ENCODE data around the gene SPDYE3. TPM values are rescaled to one million over a fixed set of nuclear protein-coding genes. Genes with fewer than 3 reads are reported as not detected.

The SPDYE3 gene
- total RNA-seq, 2 donors from 2014 or later = not detected

DNA sequence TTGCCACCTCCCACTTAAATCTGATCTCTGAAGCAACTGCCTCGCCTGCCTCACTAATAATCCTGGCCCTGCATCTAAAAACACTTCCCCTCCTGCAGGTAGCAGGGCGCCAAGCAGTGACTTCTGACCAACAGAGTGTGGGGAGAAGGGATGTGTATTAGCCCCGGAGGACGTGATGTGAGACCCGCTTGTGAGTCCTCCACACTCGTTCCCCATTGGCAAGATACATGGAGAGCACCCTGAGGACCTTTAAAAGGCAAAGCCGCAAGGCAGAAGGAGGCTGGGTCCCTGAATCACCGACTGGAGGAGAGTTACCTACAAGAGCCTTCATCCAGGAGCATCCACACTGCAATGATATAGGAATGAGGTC lies 59.7 kb downstream of the SPDYE3 start:
- Mint-ChIP-seq H3K27ac (no peak overlapping the region), H3K9me3 (no peaks in the 10 kb centered on the region), H3K4me1 (peaks cover 24% of the 10 kb centered on the region), H3K36me3 (ENCODE audit: low read depth) (peaks cover 44% of the 10 kb centered on the region), H3K27me3 (no peaks in the 10 kb centered on the region), H3K4me3 (peak overlapping the region; percentile 0)
- ATAC-seq (replicated peaks) = no peak

DNA sequence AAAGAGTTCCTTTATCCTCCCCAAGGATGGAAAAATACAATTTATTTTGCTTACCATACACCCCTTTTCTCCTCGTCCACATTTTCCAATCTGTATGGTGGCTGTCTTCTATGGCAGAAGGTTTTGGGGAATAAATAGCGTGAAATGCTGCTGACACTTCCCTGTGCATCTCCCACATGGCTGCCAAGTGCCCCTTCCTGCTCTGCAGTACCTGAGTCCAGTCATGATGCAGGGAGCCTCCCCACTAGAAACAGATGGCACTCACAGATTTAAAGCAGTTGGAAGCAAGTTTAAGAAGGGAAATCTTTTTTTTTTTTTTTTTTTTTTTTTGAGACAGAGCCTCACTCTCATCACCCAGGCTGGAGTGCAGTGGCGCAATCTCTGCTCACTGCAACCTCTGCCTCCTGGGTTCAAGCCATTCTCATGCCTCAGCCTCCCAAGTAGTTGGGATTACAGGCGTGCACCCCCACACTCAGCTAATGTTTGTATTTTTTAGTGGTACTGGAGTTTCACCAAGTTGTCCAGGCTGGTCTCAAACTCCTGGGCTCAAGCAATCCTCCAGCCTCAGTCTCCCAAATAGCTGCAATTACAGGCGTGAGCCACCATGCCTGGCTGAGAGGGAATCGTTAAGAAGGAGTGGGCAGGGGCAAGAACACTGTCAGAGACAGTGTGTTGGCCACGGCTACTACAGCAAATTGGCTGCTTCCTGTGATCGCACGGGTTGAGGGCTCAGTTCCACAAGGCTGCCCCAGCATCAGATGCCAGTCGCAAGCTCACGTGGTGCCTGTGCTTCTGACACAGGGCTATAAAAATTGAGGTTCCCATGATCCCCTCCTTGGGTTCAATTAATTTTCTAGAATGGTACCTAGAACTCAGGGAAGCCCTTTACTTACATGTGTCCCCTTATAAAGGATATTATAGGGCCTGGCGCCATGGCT lies 60.4 kb downstream of the SPDYE3 start:
- H3K9me3 Mint-ChIP-seq = no peaks in the 10 kb centered on the region
- peak overlapping the region; percentile 0 for H3K4me3 Mint-ChIP-seq
- H3K27me3 Mint-ChIP-seq = no peaks in the 10 kb centered on the region
- ATAC-seq (replicated peaks) = no peak
- H3K36me3 Mint-ChIP-seq (ENCODE audit: low read depth) = peaks cover 37% of the 10 kb centered on the region
- peaks cover 24% of the 10 kb centered on the region for H3K4me1 Mint-ChIP-seq
- H3K27ac Mint-ChIP-seq = no peak overlapping the region

DNA sequence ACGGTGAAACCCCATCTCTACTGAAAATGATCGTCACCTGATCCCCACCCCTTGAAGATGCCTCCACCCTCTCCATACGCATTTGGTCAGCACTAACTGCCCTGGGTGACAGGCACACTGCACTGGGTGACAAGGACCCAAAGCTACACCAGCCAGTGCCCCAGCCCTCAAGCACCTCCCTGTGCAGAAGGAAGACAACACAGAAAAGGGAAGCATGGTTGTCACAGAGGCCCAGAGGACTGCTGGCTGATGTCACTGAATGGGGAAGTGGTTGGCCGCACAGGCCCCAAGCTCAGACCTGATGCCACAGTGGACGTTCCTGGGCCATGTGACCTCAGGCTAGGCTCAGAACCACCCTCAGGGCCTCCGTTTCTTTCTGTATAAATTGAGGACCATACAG lies 61.6 kb downstream of the SPDYE3 start:
- no peak for ATAC-seq (replicated peaks)
- Mint-ChIP-seq H3K4me3 (no peak overlapping the region), H3K27ac (no peak overlapping the region), H3K36me3 (ENCODE audit: low read depth) (peaks cover 25% of the 10 kb centered on the region), H3K9me3 (no peaks in the 10 kb centered on the region), H3K27me3 (no peaks in the 10 kb centered on the region), H3K4me1 (peaks cover 22% of the 10 kb centered on the region)

DNA sequence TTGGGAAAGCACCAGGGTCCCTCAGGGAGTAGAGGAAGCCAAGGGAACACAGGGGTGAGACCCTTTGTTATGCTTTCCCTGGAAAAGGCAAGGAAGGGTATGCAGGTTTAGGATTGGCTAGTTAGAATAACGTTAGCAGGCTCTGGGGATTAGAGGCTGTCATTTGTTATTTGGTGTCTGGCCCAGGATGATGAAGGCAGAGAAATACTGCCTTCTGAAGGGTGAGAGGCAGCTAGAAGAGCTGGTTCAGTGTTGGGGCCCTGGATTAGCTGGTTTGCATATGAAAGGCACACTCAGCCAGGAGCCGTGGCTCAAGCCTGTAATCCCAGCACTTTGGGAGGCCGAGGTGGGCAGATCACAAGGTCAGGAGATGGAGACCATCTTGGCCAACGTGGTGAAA lies 62.8 kb downstream of the SPDYE3 start:
- Mint-ChIP-seq H3K4me1 (peaks cover 14% of the 10 kb centered on the region), H3K36me3 (ENCODE audit: low read depth) (peaks cover 19% of the 10 kb centered on the region), H3K4me3 (no peak overlapping the region), H3K27ac (no peak overlapping the region), H3K9me3 (no peaks in the 10 kb centered on the region), H3K27me3 (no peaks in the 10 kb centered on the region)
- ATAC-seq (replicated peaks) = no peak

DNA sequence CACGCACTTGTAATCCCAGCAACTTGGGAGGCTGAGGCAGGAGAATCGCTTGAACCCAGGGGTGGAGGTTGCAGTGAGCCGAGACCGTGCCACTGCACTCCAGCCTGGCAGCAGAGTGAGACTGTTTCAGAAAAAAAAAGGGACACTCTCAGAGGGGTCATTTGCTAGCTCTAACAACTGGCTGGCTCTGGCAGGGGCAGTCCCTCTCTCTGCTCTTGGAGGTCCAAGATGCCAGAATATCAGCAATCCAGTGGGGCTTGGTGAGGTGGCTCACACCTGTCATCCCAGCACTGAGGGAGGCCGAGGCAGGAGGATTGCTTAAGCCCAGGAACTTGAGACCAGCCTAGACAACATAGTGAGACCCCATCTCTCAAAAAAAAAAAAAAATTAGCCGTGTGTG lies 63.2 kb downstream of the SPDYE3 start:
- Mint-ChIP-seq H3K9me3 (no peaks in the 10 kb centered on the region), H3K4me1 (peaks cover 11% of the 10 kb centered on the region), H3K27me3 (no peaks in the 10 kb centered on the region), H3K4me3 (no peak overlapping the region), H3K27ac (no peak overlapping the region), H3K36me3 (ENCODE audit: low read depth) (peaks cover 19% of the 10 kb centered on the region)
- no peak for ATAC-seq (replicated peaks)

DNA sequence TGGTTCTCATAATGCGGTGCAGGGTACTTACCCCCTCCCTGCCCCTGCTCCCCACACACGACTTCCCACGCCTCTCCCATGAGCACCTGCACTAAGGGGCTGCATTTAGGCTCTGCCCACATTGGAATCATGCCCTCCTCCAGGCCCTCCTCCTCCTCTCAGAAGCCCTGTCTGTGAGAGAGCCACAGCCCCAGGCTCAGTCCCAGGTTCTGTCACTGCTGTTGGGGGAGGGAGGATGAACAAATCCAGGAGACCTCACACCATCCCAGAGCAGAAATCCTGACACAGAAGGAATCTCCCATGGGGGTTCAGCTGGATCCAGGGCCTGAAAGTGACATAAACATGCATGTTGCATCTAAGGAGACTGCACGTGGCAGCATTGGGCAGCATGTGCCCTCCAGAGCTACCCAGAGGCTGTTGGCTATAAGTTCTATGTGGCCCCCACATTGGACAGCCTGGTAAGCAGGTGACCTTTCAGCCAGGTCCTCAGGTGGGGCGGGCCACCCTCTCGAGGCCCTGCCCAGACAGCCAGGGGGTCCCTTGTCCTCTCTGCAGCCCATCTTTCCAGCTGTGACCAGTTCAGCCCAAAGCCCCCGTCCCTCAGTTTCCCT lies 64.2 kb downstream of the SPDYE3 start:
- Mint-ChIP-seq H3K27me3 (no peaks in the 10 kb centered on the region), H3K4me1 (peaks cover 3% of the 10 kb centered on the region), H3K36me3 (ENCODE audit: low read depth) (peaks cover 10% of the 10 kb centered on the region), H3K27ac (no peak overlapping the region), H3K4me3 (no peak overlapping the region), H3K9me3 (no peaks in the 10 kb centered on the region)
- no peak for ATAC-seq (replicated peaks)

Other genes starting within 250 kb of the SPDYE3 start
- 10 to 100 TPM; 16.9 to 17.1 TPM for gene ZNF3, start 226.0 kb upstream of the SPDYE3 start, total RNA-seq
- 100 to 1,000 TPM in 1 of 2 donors, 10 to 100 TPM in 1; 79.1 to 108 TPM for gene COPS6, start 218.7 kb upstream of the SPDYE3 start, total RNA-seq
- 100 to 1,000 TPM; 205 to 388 TPM for gene MCM7, start 206.3 kb upstream of the SPDYE3 start, total RNA-seq
- gene AP4M1, start 206.1 kb upstream of the SPDYE3 start, total RNA-seq = 10 to 100 TPM in 1 of 2 donors, 1 to 10 TPM in 1; 8.2 to 12.7 TPM
- 10 to 100 TPM; 29.6 to 55.0 TPM for gene TAF6, start 188.3 kb upstream of the SPDYE3 start, total RNA-seq
- 10 to 100 TPM; 15.0 to 21.6 TPM for gene CNPY4, start 188.1 kb upstream of the SPDYE3 start, total RNA-seq
- gene MBLAC1, start 180.7 kb upstream of the SPDYE3 start, total RNA-seq = 1 to 10 TPM; 3.8 to 4.2 TPM
- gene LAMTOR4, start 158.8 kb upstream of the SPDYE3 start, total RNA-seq = 100 to 1,000 TPM; 129 to 132 TPM
- 10 to 100 TPM; 15.4 to 22.1 TPM for gene TRAPPC14, start 149.0 kb upstream of the SPDYE3 start, total RNA-seq
- gene GAL3ST4, start 139.1 kb upstream of the SPDYE3 start, total RNA-seq = 1 to 10 TPM; 1.1 to 3.9 TPM
- 1 to 10 TPM; 2.8 to 4.9 TPM for gene GPC2, start 130.3 kb upstream of the SPDYE3 start, total RNA-seq
- gene STAG3, start 129.8 kb upstream of the SPDYE3 start, total RNA-seq = 10 to 100 TPM in 1 of 2 donors, 1 to 10 TPM in 1; 7.8 to 22.1 TPM
- 10 to 100 TPM; 16.1 to 28.5 TPM for gene PVRIG, start 87.8 kb upstream of the SPDYE3 start, total RNA-seq
- 10 to 100 TPM; 36.5 to 63.4 TPM for gene PILRB, start 50.4 kb downstream of the SPDYE3 start, total RNA-seq
- 1 to 10 TPM; 2.7 to 7.0 TPM for gene PILRA, start 65.8 kb downstream of the SPDYE3 start, total RNA-seq
- 1 to 10 TPM; 3.1 to 3.8 TPM for gene ZCWPW1, start 121.0 kb downstream of the SPDYE3 start, total RNA-seq
- 10 to 100 TPM; 59.5 to 65.2 TPM for gene MEPCE, start 122.1 kb downstream of the SPDYE3 start, total RNA-seq
- gene PPP1R35, start 128.8 kb downstream of the SPDYE3 start, total RNA-seq = 10 to 100 TPM; 51.2 to 63.6 TPM
- gene SPACDR, start 156.6 kb downstream of the SPDYE3 start, total RNA-seq = 10 to 100 TPM in 1 of 2 donors, 1 to 10 TPM in 1; 3.3 to 17.3 TPM
- 100 to 1,000 TPM in 1 of 2 donors, 10 to 100 TPM in 1; 88.5 to 163 TPM for gene TSC22D4, start 171.5 kb downstream of the SPDYE3 start, total RNA-seq
- gene NYAP1, start 176.2 kb downstream of the SPDYE3 start, total RNA-seq = under 1 TPM; 0.15 to 0.19 TPM
- 10 to 100 TPM; 48.3 to 50.7 TPM for gene AGFG2, start 231.5 kb downstream of the SPDYE3 start, total RNA-seq

Measured in activated T-helper 17 cell treated with anti-CD3 and anti-CD28 coated beads, Interleukin-2, amount 50 U/mL, for 72 hours (primary cell).